SK-N-SH treated with all-trans-retinoic acid at 6 μM for 48 hours (cell line): ENCODE data around the gene MLLT6.

Experiments
- BACH2 ChIP-seq: fragments of 250-450 bp; sonication (Bioruptor Pico); IDR thresholded peaks from 2 replicates; pipeline ENCODE4 v1.9.0; 2021; ENCODE audit warnings: mild to moderate bottlenecking, borderline replicate concordance
- CSDC2 ChIP-seq: fragments of 250-450 bp; sonication (Bioruptor Pico); IDR thresholded peaks from 2 replicates; pipeline ENCODE4 v1.5.0; 2020; ENCODE audit warnings: mild to moderate bottlenecking, moderate library complexity
- ESRRG ChIP-seq: fragments of 250-450 bp; sonication (Bioruptor Pico); IDR thresholded peaks from 2 replicates; pipeline ENCODE4 v1.6.1; 2021; ENCODE audit warnings: mild to moderate bottlenecking
- GLIS3 ChIP-seq: fragments of 250-450 bp; sonication (Bioruptor Pico); IDR thresholded peaks from 2 replicates; pipeline ENCODE4 v1.5.0; 2020; ENCODE audit warnings: mild to moderate bottlenecking, moderate library complexity
- ISL1 ChIP-seq: fragments of 250-450 bp; sonication (Bioruptor Pico); IDR thresholded peaks from 2 replicates; pipeline ENCODE4 v2.1.2; 2022; ENCODE audit warnings: mild to moderate bottlenecking, moderate library complexity
- OSR1 ChIP-seq: fragments of 250-450 bp; sonication (Bioruptor Pico); IDR thresholded peaks from 2 replicates; pipeline ENCODE4 v1.8.0; 2022; ENCODE audit warnings: moderate library complexity, mild to moderate bottlenecking, inconsistent platforms
- PATZ1 ChIP-seq: fragments of 250-450 bp; sonication (Bioruptor Pico); IDR thresholded peaks from 2 replicates; pipeline ENCODE4 v1.8.0; 2020; ENCODE audit warnings: mild to moderate bottlenecking, moderate library complexity, borderline replicate concordance
- POU6F1 ChIP-seq: fragments of 250-450 bp; sonication (Bioruptor Pico); IDR thresholded peaks from 2 replicates; pipeline ENCODE4 v1.8.0; 2021; ENCODE audit warnings: low read depth, mild to moderate bottlenecking, moderate library complexity, borderline replicate concordance
- PPARA ChIP-seq: fragments of 250-450 bp; sonication (Bioruptor Pico); IDR thresholded peaks from 2 replicates; pipeline ENCODE4 v1.5.0; 2020; ENCODE audit warnings: mild to moderate bottlenecking, borderline replicate concordance
- RARB ChIP-seq: fragments of 250-450 bp; sonication (Bioruptor Pico); IDR thresholded peaks from 2 replicates; pipeline ENCODE4 v1.8.0; 2021; ENCODE audit warnings: mild to moderate bottlenecking, moderate library complexity
- ZFP3 ChIP-seq: fragments of 250-450 bp; sonication (Bioruptor Pico); IDR thresholded peaks from 2 replicates; pipeline ENCODE4 v1.5.0; 2020; ENCODE audit warnings: mild to moderate bottlenecking, moderate library complexity
- ZFP30 ChIP-seq: fragments of 450-650 bp; formaldehyde crosslinking; IDR thresholded peaks from 2 replicates; pipeline ENCODE4 v1.5.0; 2022; ENCODE audit warnings: mild to moderate bottlenecking, moderate library complexity
- ZNF70 ChIP-seq: fragments of 450-650 bp; formaldehyde crosslinking; IDR thresholded peaks from 2 replicates; pipeline ENCODE4 v1.5.0; 2020; ENCODE audit warnings: mild to moderate bottlenecking, moderate library complexity
- TF ChIP-seq, protein P1 (sequence below): fragments of 250-450 bp; sonication (Bioruptor Pico); IDR thresholded peaks from 2 replicates; pipeline ENCODE4 v1.5.1; 2020; ENCODE audit warnings: low read depth, mild to moderate bottlenecking, moderate library complexity

DNA sequence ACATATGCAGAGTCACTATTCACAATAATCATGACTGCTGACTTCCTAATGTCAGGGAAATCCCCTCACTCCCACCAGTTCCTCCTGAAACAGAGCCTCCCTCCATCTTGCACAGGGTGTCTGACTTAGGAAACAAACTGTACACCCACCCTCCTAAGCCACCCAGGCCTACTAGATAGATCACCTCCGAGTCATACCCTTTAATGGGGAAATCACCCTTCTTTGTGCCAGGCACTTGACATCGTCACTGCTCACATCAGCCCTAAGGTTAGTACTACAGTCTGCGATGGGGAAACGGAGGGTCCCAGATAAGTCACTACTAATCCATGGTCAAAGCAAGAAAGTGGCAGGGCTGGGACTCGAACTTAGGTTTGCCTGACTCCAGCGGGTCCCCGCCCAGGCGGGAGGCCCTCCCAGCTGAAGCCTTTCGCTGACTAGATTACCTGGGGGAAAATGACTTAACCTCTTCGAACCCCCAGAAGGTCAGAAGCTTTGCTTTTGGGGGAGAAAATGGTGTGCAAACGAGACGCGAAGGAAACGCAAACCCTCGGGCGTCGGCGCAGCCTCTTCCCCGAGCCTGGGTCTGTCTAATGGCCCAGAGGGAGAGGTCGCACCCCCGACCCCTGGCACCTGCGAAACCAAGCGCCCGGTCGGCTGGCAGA, 3.4 kb upstream of the MLLT6 start:
- TF ChIP-seq ESRRG (no peak), BACH2 (CRISPR knock-in tag) (no peak), POU6F1 (CRISPR knock-in tag) (no peak), ZNF70 (CRISPR knock-in tag) (no peak), ZFP30 (no peak), PPARA (CRISPR knock-in tag) (no peak), RARB (no peak), PATZ1 (CRISPR knock-in tag) (no peak), GLIS3 (CRISPR knock-in tag) (no peak), CSDC2 (no peak), ISL1 (no peak), OSR1 (CRISPR knock-in tag) (no peak), ZFP3 (no peak)
- TF ChIP-seq, protein P1, sequence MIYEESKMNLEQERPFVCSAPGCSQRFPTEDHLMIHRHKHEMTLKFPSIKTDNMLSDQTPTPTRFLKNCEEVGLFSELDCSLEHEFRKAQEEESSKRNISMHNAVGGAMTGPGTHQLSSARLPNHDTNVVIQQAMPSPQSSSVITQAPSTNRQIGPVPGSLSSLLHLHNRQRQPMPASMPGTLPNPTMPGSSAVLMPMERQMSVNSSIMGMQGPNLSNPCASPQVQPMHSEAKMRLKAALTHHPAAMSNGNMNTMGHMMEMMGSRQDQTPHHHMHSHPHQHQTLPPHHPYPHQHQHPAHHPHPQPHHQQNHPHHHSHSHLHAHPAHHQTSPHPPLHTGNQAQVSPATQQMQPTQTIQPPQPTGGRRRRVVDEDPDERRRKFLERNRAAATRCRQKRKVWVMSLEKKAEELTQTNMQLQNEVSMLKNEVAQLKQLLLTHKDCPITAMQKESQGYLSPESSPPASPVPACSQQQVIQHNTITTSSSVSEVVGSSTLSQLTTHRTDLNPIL (CRISPR knock-in tag), result no peak
